HG03196 (cell line): ENCODE data around the gene XXYLT1.
"Not testable (repeated sequence)": the region's sequence is repeated elsewhere in the genome, so short reads cannot be mapped to it uniquely, and the experiment has no call there.

Experiments used
- ATAC-seq: cut with Tn5 transposase; IDR thresholded peaks from one replicate; pipeline ENCODE4 v1.9.1; 2021; ENCODE audit not compliant: unreplicated experiment

XXYLT1 gene

GRCh38 chr3:195117978-195118581 lies 152.9 kb downstream of the XXYLT1 start:
- no peak for ATAC-seq

DNA sequence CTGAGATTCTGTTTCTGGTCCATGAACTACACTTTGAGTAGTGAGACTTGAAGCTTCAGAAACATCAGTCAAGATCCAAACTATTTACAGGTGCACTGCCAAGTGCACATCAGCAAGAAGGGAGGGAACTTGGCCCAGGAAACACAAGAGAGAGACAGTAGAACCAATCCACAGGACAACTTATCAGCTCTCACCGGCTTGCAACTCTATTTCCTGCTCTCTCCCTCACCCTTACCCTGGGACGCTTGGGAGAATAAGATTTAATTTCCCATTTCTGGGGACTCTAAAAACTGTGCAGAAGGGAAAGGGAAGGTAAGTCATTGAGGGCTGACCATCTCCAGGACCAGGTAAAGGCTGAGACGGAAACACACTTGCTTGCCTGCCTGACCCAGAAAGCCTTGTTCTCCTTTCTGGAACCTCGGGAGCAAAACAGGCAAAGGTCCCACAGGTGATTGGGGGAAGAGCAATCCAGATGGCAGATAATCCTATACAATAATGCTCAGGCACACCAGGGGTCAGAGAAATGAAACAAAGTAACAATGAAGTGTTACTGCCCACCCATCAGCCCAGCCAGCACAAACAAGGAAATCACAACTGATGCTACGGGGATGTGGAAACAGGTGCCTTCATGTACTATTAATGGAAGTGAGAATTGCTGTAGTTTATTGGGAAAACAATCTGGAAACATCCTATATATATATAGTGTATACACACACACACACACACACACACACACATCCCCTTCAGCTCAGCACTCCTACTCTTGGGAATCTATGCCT lies 154.4 kb downstream of the XXYLT1 start:
- no peak for ATAC-seq

DNA sequence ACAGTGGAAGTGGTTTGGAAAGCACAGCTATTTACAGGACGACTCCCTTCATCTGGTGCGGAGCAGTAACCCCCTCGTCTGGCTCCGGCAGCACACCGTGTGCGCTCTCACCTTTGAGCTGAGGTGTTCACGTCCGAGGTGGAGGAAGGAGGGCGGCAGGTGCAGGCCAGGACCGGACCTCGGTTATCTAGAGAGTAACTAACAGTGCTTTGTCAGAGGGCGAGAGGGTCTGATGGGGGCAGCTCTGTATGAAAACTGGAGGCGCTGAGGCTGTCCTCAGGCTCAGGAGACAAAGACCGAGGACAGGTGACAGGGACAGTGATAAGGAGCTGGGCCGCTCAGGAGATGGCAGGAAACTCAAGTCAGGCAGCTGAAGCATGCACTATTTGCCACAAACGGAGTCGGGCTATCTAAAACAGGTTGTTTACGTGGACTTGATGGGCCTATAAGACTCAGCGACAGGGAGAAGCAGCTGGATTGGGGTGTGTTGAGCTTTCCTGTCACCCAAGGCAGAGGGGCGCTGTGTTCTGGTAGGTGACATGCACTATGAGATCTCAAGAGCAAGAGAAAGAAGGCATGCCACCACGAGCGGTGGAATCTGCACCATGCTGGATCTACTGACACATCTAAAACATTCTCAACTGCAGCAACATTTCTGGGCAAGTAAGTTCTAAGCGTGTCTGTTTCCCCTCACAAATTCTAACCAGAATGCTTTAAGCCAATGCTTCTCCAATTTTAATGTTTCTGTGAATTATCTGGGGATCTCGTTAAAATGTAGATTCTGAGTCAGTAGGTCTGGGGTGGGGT lies 155.2 kb downstream of the XXYLT1 start:
- ATAC-seq: no peak

GRCh38 chr3:195114786-195115599 lies 156.0 kb downstream of the XXYLT1 start:
- no peak for ATAC-seq

GRCh38 chr3:195113536-195114425 lies 157.2 kb downstream of the XXYLT1 start:
- no peak for ATAC-seq

DNA sequence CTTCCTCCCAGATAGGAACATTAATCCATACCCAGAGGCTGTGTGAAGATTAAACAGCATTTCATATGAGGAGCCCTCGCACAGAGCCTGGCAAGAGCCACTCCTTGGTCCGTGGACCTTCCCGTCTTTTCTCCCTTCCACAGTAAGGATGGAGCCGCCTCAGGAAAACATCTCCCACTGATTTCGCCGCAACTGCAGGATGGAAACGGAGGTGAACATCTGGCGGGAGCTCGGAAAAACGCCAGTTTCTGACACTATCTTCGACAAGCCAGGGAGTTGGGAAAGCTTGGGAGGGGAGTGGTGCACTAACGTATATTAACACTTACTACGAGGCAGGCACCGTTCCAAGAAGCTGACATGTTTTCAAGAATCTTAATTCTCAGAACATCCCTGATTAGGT lies 157.9 kb downstream of the XXYLT1 start:
- no peak for ATAC-seq

- ATAC-seq: no peak
Measured at GRCh38 chr3:195112361-195112791, 158.6 kb downstream of the XXYLT1 start.

DNA sequence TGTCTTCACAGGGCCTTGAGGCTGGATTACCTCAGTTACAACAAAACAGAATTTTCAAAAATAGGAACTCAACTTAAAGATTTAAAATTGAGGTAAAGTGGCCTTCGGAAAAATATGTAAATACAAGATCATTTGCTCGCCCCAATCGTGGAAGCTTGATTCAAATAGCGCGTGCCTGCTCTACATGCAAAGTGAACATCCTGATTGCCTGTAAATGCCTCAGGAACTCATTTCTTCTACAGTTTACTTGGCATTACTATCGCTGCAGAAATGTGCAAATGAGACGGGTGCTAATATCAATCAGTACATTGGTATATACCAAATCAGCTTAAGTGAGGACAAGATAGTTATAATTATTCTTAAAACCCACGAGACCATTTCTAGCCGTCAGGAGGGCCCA lies 159.2 kb downstream of the XXYLT1 start:
- ATAC-seq: no peak

DNA sequence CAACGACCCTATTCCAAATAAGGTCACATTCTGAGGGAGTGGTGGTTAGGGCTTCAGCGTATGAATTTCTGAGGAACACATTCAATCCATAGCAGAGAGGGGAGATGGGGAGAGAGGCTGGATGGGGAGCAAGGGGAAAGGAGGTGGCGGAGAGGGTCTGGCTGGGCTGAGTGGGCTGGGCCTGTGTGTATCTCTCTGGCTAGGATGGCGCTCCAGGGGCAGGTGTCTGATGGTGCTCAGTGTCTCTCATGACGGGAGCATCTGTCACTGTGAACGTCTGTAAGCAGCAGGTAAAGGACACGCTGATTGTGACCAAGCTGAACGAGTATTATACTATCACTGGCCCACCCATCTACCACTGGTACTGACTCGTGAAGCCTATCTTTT lies 159.6 kb downstream of the XXYLT1 start:
- no peak for ATAC-seq

DNA sequence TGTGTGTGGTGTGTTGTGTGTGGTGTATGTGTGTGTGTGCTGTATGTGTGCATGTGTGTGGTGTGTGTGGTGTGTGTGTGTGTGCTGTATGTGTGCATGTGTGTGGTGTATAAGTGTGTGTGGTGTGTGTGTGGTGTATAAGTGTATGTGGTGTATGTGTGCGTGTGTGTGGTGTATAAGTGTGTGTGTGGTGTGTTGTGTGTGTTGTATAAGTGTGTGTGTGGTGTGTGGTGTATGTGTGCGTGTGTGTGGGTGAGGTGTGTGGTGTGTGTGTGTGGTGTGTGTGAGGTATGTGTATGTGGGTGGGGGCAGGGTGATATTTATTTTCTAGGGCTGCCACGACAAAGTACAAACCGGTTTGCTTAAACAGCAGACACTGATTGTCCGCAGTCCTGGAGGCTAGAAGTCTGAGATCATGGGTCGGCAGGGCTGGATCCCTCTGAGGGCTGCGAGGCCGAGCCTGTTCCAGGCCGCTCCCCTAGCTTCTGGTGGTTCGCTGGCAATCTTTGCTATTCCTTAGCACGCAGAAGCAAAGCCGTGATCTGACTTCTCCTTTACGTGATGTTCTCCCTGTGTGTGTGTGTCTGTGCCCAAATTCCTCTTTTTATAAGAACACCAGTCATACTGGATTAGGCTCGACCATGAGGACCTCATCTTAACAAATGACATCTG lies 160.2 kb downstream of the XXYLT1 start:
- no peak for ATAC-seq

DNA sequence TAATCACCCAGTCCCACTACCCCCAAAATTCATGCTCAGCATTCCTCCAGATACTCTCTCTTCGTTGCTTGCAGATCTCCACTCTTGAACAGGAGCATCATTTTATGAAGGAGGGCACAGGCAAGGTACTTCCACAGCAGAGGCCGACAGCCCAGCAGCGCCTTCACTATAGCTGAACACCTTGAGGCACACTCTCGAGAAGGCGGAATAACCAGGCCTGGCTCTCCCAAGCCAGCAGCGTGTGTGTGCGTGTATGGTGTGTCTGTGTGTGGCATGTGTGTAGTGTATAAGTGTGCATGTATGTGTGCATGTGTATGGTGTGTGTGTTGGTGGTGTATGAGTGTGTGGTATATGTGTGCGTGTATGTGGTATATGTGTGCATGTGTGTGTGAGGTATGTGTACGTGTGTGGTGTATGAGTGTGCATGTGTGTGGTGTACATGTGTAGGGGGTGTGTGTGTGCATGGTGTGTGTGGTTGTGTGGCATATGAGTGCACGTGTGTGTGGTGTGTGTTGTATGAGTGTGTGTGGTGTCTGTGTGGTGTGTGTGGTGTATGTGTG lies 161.8 kb downstream of the XXYLT1 start:
- no peak for ATAC-seq

DNA sequence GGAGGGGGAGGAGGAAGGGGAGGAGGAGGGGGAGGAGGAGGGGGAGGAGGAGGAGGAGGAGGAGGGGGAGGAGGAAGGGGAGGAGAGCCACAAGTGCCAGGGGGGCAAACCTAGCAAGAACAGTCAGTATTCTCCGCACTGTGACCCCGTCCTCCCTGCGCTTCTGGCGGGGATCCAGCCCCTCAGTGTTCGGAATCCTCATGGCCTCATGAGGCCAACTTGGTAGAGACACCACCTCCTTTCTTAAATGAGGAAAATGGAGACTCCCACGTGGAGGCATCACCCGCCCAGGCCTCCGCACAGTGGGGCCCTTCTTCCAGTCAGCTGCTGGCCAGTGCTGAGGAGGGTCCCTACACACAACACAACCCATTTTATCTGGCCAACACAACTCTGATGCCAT lies 163.4 kb downstream of the XXYLT1 start:
- ATAC-seq: no peak

- ATAC-seq: not testable (repeated sequence)
Measured at GRCh38 chr3:195107031-195107430, 163.9 kb downstream of the XXYLT1 start.

- peak; percentile 58 for ATAC-seq
Measured at GRCh38 chr3:195106418-195106906, 164.5 kb downstream of the XXYLT1 start.

DNA sequence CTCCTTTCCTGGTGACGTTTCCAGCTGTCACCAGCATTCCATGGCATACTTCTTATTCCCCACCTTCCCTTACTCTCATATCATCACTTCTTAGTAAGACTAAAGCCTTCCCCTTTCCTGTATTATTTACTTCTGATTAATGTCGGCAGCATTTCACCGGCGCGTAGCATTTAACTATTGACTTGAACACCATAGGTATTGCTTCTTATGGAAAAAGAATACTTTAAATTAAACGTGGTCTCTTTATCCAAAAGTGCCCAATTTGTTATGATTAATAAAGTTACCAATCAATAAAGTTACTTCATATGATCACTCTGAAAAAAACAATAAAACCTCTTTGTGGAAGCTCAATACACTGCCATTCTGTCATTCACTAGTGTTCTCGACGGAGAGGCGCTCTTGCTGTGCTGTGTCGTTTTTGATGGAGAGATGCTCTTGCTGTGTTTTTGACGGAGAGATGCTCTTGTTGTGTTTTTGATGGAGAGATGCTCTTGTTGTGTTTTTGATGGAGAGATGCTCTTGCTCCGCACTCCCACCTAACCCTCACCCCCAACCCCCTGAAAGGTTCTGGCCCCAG lies 165.0 kb downstream of the XXYLT1 start:
- ATAC-seq: no peak

DNA sequence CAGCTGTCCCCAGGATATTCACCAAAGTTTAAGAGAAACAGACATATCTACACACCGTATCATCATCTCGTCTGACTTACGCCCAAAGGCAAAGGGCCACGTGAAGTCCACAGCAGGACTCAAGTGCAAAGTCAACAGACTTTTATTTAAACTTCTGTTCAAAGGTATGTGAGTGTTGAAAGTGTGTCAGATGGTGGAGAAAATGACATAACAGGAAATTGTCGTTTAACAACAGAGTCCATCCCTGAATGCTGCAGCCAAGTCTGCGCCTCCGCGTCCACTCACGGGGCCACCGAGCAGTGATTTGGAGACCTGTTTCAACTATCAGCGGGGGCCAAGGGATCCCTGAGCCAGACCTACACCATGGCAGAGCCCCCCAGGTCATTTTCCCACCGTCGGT lies 165.6 kb downstream of the XXYLT1 start:
- no peak for ATAC-seq

DNA sequence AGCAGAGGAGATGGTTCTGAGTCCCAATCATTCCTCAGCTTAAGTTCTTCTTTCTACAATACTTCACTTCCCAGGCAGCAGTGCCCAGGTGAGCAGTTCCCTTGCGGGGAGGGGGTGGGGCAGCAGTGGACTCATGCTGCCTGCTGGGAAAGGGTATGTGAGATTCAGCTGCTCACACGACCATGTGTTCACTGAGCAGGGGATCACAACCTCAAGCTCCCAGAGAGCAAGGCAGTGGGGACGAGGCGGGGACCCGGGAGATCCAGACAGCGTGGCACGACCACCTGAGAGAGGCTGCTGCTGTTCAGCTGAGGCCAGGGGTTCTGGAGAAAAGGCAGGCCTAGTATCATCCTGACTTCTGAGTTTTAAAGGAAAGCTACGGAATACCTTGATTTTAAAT lies 166.6 kb downstream of the XXYLT1 start:
- ATAC-seq: no peak

- ATAC-seq: no peak
Measured at GRCh38 chr3:195103623-195104022, 167.3 kb downstream of the XXYLT1 start.
